CD4-positive, alpha-beta memory T cell (primary cell): ENCODE data around the gene RAPGEF4. TPM values are rescaled to one million over a fixed set of nuclear protein-coding genes. Genes with fewer than 3 reads are reported as not detected.

Experiments used
- CTCF ChIA-PET: fragments of 350-600 bp; sonication (Branson Sonifier 250); formaldehyde crosslinking; loops from one replicate; lab custom pipeline; 2021; ENCODE audit warnings: inconsistent platforms; ENCODE audit not compliant: partially characterized antibody; lab: Charles Lee
- POLR2A ChIA-PET: fragments of 350-600 bp; sonication (Branson Sonifier 250); formaldehyde crosslinking; loops from one replicate; lab custom pipeline; 2021; ENCODE audit not compliant: partially characterized antibody; lab: Charles Lee
- DNase-seq, 5 donors: peaks; one replicate each; pipeline versions ENCODE4 v3.0.0 to v3.0.0-alpha.2; 2020 to 2022; ENCODE audit warnings: mixed read lengths in 1 of 5
- H3K27ac ChIP-seq: one replicate; pipeline ENCODE4 v1.7.0; 2013; ENCODE audit warnings: low read depth, low read length
- H3K27me3 ChIP-seq: 2 replicates; pipeline ENCODE4 v1.7.0; 2013; ENCODE audit warnings: mild to moderate bottlenecking, low read length, moderate library complexity; ENCODE audit not compliant: insufficient read depth
- H3K36me3 ChIP-seq: 2 replicates; pipeline ENCODE4 v1.7.0; 2013; ENCODE audit warnings: mild to moderate bottlenecking, low read length, moderate library complexity; ENCODE audit not compliant: insufficient read depth
- H3K4me1 ChIP-seq: 2 replicates; pipeline ENCODE4 v1.7.0; 2013; ENCODE audit warnings: mild to moderate bottlenecking, low read length, moderate library complexity; ENCODE audit not compliant: insufficient read depth
- H3K4me3 ChIP-seq, 2 donors: one replicate each; pipeline ENCODE4 v1.7.0; 2013; ENCODE audit warnings: low read length in 2 of 2, mild to moderate bottlenecking in 1 of 2
- H3K9me3 ChIP-seq, 2 donors: one replicate each; pipeline ENCODE4 v1.7.0; 2013; ENCODE audit warnings: low read length in 2 of 2, control low read depth in 1 of 2; ENCODE audit not compliant: control insufficient read depth in 1 of 2
- H3K27ac Mint-ChIP-seq, 7 donors: one replicate each; pipeline ENCODE4 v1.8.0; 2020 to 2021; ENCODE audit warnings: mixed read lengths in 7 of 7, mild to moderate bottlenecking in 6 of 7, inconsistent platforms in 3 of 7, moderate library complexity in 3 of 7
- H3K27me3 Mint-ChIP-seq, 2 donors: one replicate each; pipeline ENCODE4 v1.8.0; 2020 to 2021; ENCODE audit warnings: mixed read lengths in 2 of 2
- H3K36me3 Mint-ChIP-seq, 2 donors: one replicate each; pipeline ENCODE4 v1.8.0; 2020 to 2021; ENCODE audit warnings: mixed read lengths in 2 of 2, inconsistent platforms in 1 of 2, mild to moderate bottlenecking in 1 of 2
- H3K4me1 Mint-ChIP-seq, 4 donors: one replicate each; pipeline ENCODE4 v1.8.0; 2020 to 2021; ENCODE audit warnings: mixed read lengths in 4 of 4, mild to moderate bottlenecking in 1 of 4
- H3K4me3 Mint-ChIP-seq, 8 donors: one replicate each; pipeline ENCODE4 v1.8.0; 2020 to 2021; ENCODE audit warnings: mixed read lengths in 8 of 8, mild to moderate bottlenecking in 7 of 8, moderate library complexity in 6 of 8, inconsistent platforms in 3 of 8
- H3K9me3 Mint-ChIP-seq, 8 donors: one replicate each; pipeline ENCODE4 v1.8.0; 2020 to 2021; ENCODE audit warnings: mixed read lengths in 8 of 8, mild to moderate bottlenecking in 5 of 8, inconsistent platforms in 3 of 8, moderate library complexity in 1 of 8
- intact Hi-C: fragments of 100-400 bp; cut with micrococcal nuclease; formaldehyde crosslinking; loops from one replicate; pipeline ENCODE4 v1.15.1; 2023
- polyA plus RNA-seq, 2 donors: library from polyadenylated mRNA; unstranded; fragments of 300-500 nt; fragmentation: Illumina TruSeq; gene quantifications; one replicate each; pipeline ENCODE4 v1.2.3, GENCODE V29; 2021
- total RNA-seq, 2 experiments: library from RNA; stranded (reverse); gene quantifications; one replicate each; pipeline ENCODE4 v1.2.3, GENCODE V29; 2021

The RAPGEF4 gene
- total and polyA plus RNA-seq, 4 experiments from 2014 or later = not detected

DNA sequence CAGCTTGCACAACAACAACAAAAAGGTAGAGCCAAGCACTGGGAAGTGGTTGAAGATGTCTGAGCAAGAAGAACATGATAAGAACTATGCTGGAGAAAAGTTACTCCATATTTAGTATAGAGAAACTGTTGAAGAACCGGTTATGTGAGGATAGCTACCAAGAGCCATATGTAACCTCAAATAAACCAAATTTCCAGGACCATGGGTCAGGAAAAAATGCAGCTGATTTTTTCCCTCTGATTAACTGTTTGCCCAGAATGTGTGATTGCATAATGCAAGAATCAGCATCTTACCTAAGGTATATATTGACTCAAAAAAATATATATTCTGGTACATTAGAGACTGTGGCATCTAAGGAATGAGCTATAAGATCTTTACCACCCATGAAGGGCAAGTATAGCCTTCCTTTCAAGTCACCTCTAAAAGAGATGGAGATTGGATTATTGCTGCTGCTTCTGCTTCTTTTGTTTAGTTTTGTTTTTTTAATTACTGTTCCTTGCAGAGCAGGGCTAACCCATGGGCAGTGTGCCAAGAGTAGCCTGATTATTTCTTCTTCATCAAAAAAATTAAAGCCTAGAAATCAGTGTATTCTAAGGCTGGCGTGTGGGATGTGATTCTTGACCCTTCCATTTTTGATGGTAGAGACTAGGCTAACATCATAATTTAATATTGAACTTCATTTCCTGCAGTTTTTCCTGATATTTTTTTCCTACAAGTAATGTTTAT, 263.1 kb downstream of the RAPGEF4 start:
- H3K9me3 Mint-ChIP-seq = no peaks in the 10 kb centered on the region
- no peaks in the 10 kb centered on the region for H3K9me3 ChIP-seq
- intact Hi-C loops = no loop called here
- peaks cover 11 to 21% of the 10 kb centered on the region in 2 donors for H3K27me3 Mint-ChIP-seq
- H3K27ac ChIP-seq = no peak overlapping the region
- H3K27me3 ChIP-seq = no peaks in the 10 kb centered on the region
- H3K36me3 Mint-ChIP-seq = no peaks in the 10 kb centered on the region
- H3K4me1 Mint-ChIP-seq = no peaks in the 10 kb centered on the region
- ChIA-PET POLR2A (no interaction called here), CTCF (no interaction called here)
- H3K4me3 Mint-ChIP-seq = no peak overlapping the region
- DNase-seq = no peak
- no peaks in the 10 kb centered on the region for H3K36me3 ChIP-seq
- no peaks in the 10 kb centered on the region for H3K4me1 ChIP-seq
- H3K27ac Mint-ChIP-seq = no peak overlapping the region
- no peak overlapping the region for H3K4me3 ChIP-seq

- no peaks in the 10 kb centered on the region for H3K4me1 Mint-ChIP-seq
- intact Hi-C loops = no loop called here
- POLR2A ChIA-PET = no interaction called here
- no peaks in the 10 kb centered on the region for H3K9me3 Mint-ChIP-seq
- no peaks in the 10 kb centered on the region for H3K9me3 ChIP-seq
- no peak overlapping the region for H3K4me3 ChIP-seq
- no peaks in the 10 kb centered on the region for H3K36me3 ChIP-seq
- H3K27me3 ChIP-seq = no peaks in the 10 kb centered on the region
- no peak for DNase-seq
- H3K27ac ChIP-seq = no peak overlapping the region
- H3K36me3 Mint-ChIP-seq = no peaks in the 10 kb centered on the region
- no peak overlapping the region for H3K27ac Mint-ChIP-seq
- peaks cover 10 to 21% of the 10 kb centered on the region in 2 donors for H3K27me3 Mint-ChIP-seq
- H3K4me3 Mint-ChIP-seq = no peak overlapping the region
- CTCF ChIA-PET = interaction anchor here (0.7 kb wide), 1 partner anchor 28 kb away, joined by 3 read pairs; no protein-coding TSS in a partner anchor
- H3K4me1 ChIP-seq = no peaks in the 10 kb centered on the region
These were observed 264.2 kb downstream of the RAPGEF4 start for GRCh38 chr2:172999641-173000386.

GRCh38 chr2:173001664-173002604, 266.3 kb downstream of the RAPGEF4 start:
- no peaks in the 10 kb centered on the region for H3K9me3 ChIP-seq
- intact Hi-C loops = no loop called here
- no peak overlapping the region for H3K27ac ChIP-seq
- H3K36me3 Mint-ChIP-seq = no peaks in the 10 kb centered on the region
- H3K4me1 Mint-ChIP-seq = no peaks in the 10 kb centered on the region
- no peaks in the 10 kb centered on the region for H3K9me3 Mint-ChIP-seq
- H3K27me3 Mint-ChIP-seq = peaks cover 11 to 21% of the 10 kb centered on the region in 2 donors
- H3K4me3 ChIP-seq = no peak overlapping the region
- no peak overlapping the region for H3K4me3 Mint-ChIP-seq
- ChIA-PET CTCF (interaction anchor here (1.2 kb wide), 1 partner anchor 26 kb away, joined by 3 read pairs; no protein-coding TSS in a partner anchor), POLR2A (no interaction called here)
- H3K36me3 ChIP-seq = no peaks in the 10 kb centered on the region
- DNase-seq = no peak
- H3K27me3 ChIP-seq = no peaks in the 10 kb centered on the region
- H3K27ac Mint-ChIP-seq = no peak overlapping the region
- no peaks in the 10 kb centered on the region for H3K4me1 ChIP-seq

DNA sequence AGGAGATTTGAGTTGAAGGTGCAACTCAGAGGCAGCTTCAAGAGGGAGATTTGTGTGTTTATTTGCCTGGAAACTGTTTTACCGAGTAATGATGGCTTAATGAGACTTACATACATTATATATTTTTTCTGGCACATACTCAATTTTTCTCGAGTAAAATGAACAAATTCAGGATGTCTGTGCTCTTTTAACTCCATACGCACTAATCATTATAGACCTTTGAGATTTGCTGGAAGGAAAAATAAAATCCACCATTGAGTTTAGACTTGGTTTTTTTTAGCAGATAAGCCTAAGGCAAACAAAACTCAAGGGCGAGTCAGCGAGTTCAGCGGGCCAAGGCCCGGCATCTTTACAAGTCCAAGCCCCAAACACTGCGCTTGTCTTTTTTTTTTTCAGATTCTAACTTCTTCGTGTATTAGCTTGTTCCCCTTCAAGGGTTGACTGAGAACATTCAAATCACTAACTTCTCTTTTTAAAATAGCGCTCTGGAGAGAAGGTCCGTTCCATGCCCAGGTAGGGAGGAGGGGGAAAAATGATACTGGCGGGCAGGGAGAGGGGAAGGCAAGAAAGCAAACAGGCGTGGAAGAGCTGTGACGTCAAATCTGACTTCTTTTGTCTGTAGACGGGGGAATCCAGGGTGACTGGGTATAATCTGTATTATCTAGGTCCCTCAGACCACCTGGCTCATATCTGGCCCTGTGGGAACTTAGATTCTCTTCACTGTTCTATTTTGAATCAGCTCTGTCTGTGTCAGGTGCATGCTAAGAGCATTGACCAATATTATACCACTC, 267.3 kb downstream of the RAPGEF4 start:
- no peak overlapping the region for H3K27ac ChIP-seq
- no peaks in the 10 kb centered on the region for H3K36me3 ChIP-seq
- ChIA-PET POLR2A (no interaction called here), CTCF (no interaction called here)
- no peak for DNase-seq
- H3K4me3 ChIP-seq = no peak overlapping the region
- H3K4me1 Mint-ChIP-seq = no peaks in the 10 kb centered on the region
- no peaks in the 10 kb centered on the region for H3K27me3 ChIP-seq
- H3K36me3 Mint-ChIP-seq = no peaks in the 10 kb centered on the region
- no peaks in the 10 kb centered on the region for H3K4me1 ChIP-seq
- no peak overlapping the region for H3K4me3 Mint-ChIP-seq
- no peaks in the 10 kb centered on the region for H3K9me3 ChIP-seq
- H3K27me3 Mint-ChIP-seq = peaks cover 13 to 24% of the 10 kb centered on the region in 2 donors
- H3K27ac Mint-ChIP-seq = no peak overlapping the region
- intact Hi-C loops = no loop called here
- H3K9me3 Mint-ChIP-seq = no peaks in the 10 kb centered on the region

DNA sequence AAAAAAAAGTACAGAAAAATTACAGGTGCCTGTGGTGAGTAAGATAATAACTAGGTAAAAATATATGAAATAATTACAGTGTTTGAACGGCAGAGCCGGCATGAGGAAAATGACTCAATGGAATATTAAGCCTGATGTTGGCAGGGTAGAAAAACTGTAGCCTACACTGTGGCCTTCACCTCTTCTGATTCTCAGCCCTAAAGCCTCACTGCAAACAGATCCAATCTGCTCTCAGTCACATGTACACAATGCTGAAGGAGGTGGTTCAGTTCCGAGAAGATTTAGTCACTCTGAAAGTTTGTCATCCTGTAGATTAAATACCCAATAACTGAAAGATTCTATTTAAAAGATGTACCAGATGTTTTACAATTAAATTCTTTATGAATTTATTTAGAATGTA, 273.1 kb downstream of the RAPGEF4 start:
- intact Hi-C loops = no loop called here
- DNase-seq = no peak
- no peaks in the 10 kb centered on the region for H3K9me3 Mint-ChIP-seq
- no peak overlapping the region for H3K27ac Mint-ChIP-seq
- POLR2A ChIA-PET = no interaction called here
- H3K27me3 ChIP-seq = no peaks in the 10 kb centered on the region
- H3K9me3 ChIP-seq = no peaks in the 10 kb centered on the region
- CTCF ChIA-PET = interaction anchor here (4.4 kb wide), 1 partner anchor 19 kb away, joined by 19 read pairs; no protein-coding TSS in a partner anchor
- no peaks in the 10 kb centered on the region for H3K4me1 ChIP-seq
- H3K4me3 ChIP-seq = no peak overlapping the region
- no peaks in the 10 kb centered on the region for H3K4me1 Mint-ChIP-seq
- no peak overlapping the region for H3K27ac ChIP-seq
- H3K36me3 ChIP-seq = no peaks in the 10 kb centered on the region
- no peak overlapping the region for H3K4me3 Mint-ChIP-seq
- no peaks in the 10 kb centered on the region for H3K36me3 Mint-ChIP-seq
- H3K27me3 Mint-ChIP-seq = peaks cover 18% of the 10 kb centered on the region in 2 donors

GRCh38 chr2:173010233-173010632, 274.6 kb downstream of the RAPGEF4 start:
- H3K27ac Mint-ChIP-seq = no peak overlapping the region
- no peak for DNase-seq
- H3K4me3 Mint-ChIP-seq = no peak overlapping the region
- no peaks in the 10 kb centered on the region for H3K4me1 Mint-ChIP-seq
- H3K27me3 Mint-ChIP-seq = peaks cover 18% of the 10 kb centered on the region in 2 donors
- H3K27me3 ChIP-seq = no peaks in the 10 kb centered on the region
- ChIA-PET CTCF (no interaction called here), POLR2A (no interaction called here)
- H3K9me3 Mint-ChIP-seq = no peaks in the 10 kb centered on the region
- no peaks in the 10 kb centered on the region for H3K36me3 Mint-ChIP-seq
- no peak overlapping the region for H3K27ac ChIP-seq
- H3K36me3 ChIP-seq = no peaks in the 10 kb centered on the region
- no peaks in the 10 kb centered on the region for H3K4me1 ChIP-seq
- no peaks in the 10 kb centered on the region for H3K9me3 ChIP-seq
- intact Hi-C loops = no loop called here
- no peak overlapping the region for H3K4me3 ChIP-seq
